Posterior cingulate gyrus (tissue), 11 donors: ENCODE results near the gene FAM120A.

Experiments
- DNase-seq, 10 donors: peaks; one replicate each; pipeline versions ENCODE4 v3.0.0 to v3.0.0-alpha.2; 2020 to 2021; ENCODE audit warnings: mixed read lengths in 3 of 10
- intact Hi-C: fragments of 100-400 bp; cut with DNase I; formaldehyde crosslinking; loops from one replicate; pipeline ENCODE4 v1.15.1; 2023

The FAM120A gene

DNA sequence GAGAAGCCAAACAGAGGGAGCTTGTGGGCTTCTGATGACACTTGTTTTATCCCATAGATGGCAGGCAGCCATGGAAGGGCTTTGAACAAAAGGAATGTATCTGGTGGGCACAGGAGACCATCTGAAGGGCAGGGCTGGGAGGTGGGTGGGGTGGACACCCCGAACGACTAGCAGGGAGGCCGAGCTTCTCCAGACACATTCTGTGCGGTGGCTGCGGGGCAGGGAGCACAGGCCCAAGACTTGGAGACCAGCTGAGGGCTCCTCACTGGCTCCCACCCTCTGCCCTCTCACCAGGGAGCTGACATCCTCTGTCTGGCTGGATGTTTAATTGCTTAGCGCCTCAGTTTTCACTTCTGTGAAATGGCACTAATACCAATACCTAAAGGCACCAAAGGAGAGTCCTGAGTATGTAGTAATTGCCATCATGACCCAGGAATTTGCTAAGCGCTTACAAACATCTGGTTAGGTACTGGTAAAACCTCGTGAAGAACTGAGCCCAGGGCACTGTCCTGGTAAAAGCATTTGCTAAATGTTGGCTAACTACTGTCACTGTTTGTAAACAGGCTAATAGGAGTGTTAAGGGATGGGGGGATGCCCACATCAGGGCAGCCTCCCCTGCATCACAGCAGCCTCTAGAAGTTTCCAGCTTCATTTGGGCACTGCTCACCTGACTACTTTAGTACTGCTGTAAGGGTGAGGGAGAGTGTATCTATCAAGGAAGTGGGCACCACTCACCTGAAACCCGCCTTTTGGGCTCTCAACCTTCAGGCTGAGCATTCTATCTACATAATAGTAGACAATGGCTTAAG is 122.8 kb downstream of the FAM120A start:
- peak in 2 of 10 donors; percentile 37 to 82 for DNase-seq
- intact Hi-C loops = loop anchor here (10.0 kb wide), 1 partner anchor 479 kb away; the partner anchor contains the start of gene CARD19

DNA sequence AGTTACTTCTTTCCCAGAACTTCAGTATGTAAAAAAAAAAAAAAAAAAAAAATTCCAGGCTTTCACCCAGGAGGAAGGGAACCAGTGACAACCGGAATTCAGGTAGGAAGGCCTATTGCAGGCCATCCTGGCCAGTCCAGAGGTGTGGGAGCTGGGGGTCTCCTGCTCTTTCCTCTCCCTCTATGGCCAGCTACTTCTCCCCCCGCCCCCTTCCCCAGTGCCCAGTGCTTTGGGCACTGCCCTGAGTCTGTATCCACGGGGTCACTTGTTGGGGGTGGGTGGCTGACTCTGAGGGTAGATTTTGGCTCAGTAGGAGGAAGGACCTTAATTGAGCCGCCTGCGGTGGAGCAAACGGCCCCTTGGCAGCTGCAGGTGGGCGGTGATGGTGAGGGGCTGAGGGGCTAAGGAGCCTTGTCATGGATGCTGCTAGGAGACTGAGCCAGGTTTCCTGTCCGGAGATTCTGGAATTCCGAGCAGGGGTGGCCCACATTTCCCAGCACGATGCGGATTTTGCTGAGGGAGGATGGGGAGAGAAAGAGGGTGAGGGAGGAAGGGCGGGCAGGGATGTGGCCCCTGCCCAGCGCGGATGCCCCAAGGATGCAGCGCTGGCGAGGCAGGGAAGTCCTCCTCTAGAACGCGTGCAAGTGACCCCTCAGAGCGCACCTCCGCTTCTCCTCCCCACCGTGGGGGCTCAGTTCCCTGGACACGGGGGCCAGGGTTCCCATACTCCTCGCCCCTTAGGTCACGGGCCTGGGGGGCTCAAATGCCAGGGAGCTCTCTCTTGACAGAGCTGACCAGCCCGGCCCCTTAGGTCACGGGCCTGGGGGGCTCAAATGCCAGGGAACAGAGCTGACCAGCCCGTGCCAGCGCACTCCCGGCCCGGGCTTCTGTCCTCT is 123.7 kb downstream of the FAM120A start:
- DNase-seq = peak in 2 of 10 donors; percentile 64 to 86
- intact Hi-C loops = loop anchor here (10.0 kb wide), 1 partner anchor 480 kb away; the partner anchor contains the start of gene CARD19

DNA sequence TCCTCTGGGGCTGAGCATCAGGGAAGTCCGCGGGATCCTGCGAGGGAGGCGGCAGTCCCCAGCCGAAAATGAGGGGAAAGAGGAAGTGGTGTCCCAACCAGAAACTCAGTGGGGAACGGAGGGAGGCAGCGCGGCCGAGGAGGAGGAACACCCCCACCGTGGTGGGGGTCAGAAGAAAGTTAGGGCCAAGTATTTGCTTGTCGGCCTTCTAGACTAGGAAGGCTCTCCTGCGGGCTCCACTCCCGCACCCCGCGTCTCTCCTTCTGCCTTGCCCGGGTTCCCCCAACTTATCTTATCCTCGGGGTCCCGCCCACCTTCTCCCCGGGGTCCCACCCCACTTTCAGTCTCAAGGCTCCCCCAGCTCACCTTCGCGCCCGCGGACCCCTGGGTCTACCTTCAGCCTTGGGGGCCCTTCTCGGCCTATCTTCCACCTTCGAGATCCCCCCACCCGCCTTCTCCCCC is 124.3 kb downstream of the FAM120A start:
- intact Hi-C loops = loop anchor here (10.0 kb wide), 1 partner anchor 481 kb away; the partner anchor contains the start of gene CARD19
- DNase-seq = peak in 5 of 10 donors; percentile 28 to 87 (median 38)

DNA sequence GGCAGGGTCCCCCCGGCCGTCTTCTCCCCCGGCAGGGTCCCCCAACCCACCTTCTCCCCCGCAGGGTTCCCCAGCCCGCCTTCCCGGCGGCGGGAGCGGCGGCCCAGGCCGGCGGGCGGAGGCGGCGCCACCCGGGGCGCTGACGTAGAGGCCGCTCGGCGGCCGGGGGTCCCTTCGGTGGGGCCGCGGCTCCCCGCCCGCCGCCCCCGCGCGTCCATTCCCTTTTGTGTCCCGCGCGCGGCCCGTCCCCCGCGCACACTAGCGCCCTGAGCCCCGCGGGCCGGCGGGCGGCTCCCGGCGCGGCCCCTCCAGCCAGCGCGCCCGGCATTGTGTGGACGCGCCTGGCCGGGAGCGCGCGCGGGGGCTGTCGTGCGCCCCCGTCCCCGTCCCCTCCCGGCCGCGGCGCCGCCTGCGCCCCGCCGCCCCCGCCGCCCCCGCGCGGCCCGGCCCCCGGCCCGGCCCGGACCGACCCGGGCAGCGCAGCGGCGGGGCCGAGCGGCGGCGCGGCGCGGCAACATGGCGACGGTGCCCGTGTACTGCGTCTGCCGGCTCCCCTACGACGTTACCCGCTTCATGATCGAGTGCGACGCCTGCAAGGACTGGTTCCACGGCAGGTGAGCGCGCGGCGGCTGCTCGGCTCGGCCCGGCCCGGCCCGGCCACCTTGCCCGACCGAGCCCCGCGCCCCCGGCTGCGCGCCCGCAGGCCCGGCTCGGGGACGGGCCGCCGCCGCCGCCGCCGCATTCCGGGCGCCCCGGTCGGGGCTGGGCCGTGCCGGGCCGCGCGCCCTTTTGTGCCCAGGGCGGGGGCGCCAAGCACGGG is 125.0 kb downstream of the FAM120A start, which contains the start of gene PHF2:
Gene PHF2, plus strand, starts transcription at position 327 of the 820 bp plus-strand sequence. Its CDS starts 190 bp downstream, at position 517.
- intact Hi-C loops = loop anchor here (10.0 kb wide), 1 partner anchor 482 kb away; the partner anchor contains the start of gene CARD19

DNA sequence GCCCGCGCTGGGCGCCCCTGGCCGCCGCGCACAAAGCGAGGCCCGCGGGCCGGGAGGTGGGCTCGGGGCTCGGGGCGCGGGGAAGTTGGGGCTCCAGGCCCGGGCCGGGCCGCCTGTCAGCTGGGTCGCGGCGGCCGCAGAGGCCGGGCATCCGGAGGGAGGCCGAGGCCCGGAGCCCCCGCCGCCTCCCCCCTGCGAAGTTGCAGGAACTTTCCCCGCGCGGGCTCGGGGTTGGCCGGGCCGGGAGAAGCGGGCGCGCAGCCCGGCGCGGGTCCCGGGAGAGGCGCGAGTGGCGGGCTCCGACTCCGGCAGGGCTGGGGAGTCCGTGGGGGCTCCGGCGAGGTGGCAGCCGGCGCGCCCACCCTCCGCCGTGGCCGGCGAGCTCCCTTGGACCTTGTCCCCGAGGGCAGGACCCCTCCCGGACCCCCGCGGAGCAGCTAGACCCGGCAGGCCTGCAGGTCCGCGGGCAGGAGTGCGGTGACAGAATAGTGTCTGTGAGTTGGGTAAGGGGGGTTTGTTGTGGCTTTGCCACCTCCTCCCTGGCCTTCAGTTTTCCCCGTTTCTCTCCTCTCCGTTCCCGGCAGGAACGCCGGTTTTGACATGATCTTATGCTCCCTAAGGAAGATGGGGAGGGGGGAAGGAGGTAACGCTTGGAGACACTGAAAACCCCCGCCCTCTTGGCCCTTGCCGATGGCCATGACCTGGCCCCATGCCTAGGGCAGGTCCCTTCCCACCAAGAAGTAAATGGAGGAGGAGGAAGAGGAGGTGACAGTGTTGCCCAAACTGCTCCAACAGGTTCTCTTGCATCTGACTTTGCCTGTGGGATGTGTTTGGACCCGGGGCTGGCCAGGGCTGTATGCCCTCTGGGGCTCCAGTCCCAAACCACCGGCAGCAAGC is 125.8 kb downstream of the FAM120A start:
- intact Hi-C loops = loop anchor here (10.0 kb wide), 1 partner anchor 483 kb away; the partner anchor contains the start of gene CARD19
- DNase-seq = peak in 2 of 10 donors; percentile 56 to 86

More for the DNA sequence above, 125.0 kb downstream of the FAM120A start, which contains the start of gene PHF2:
- DNase-seq = peak in 2 of 10 donors; percentile 42 to 86

DNA sequence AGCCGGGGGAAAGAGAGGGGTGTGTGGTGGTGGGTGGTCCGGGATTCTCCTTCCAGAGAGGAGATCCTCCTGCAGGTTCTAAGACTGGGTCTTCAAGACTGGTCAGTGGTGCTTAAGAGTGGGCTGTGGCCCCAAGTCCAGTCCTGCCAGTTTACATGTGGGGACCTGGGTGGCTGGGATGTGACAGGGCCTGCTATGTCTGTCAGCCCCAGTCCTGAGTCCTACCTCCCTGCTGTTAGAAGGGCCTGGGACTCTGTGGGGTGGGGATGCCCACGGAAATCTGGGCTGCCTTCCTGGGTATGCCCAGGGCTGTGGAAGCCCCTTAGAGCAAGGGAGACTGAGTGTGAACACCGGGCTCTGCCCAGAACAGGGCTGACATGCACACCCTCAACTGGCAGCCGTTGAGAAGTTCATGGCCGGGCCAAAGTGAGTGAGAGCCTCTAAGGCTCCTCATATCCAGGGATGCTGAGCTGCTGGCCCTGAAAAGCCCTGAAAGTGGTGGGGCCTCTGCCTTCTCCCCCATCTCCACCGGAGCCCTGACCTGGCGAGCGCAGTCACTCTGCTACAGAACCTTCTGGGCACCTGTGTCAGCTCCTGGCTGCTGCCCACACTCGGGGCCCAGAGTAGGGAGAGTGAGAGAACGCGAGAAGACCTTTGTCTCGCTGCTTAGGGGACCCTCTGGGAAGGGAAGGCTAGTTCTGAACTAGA is 126.6 kb downstream of the FAM120A start:
- intact Hi-C loops = loop anchor here (10.0 kb wide), 1 partner anchor 483 kb away; the partner anchor contains the start of gene CARD19
- peak in 1 of 10 donors; percentile 79 for DNase-seq

DNA sequence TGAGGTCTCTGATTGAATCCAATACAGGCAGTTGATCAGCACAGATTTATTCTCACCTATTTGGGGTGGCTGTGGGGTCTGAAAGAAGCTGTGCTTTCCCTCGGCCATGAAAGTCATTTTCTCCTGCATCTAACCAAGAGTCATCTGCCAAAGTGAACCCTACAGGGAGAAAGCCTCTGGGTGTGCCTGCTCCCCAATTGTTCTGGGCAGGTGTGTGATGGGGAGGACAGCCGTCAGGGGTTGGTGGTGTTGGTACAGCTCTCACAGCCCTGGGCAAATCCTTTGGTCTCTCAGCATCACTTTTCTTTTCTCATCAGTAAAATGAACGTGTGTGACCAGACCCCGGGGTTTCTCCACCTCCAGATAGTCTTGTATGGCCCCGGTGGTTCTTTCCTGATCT is 127.4 kb downstream of the FAM120A start:
- intact Hi-C loops = loop anchor here (10.0 kb wide), 1 partner anchor 484 kb away; the partner anchor contains the start of gene CARD19
- DNase-seq = peak in 1 of 10 donors; percentile 9

DNA sequence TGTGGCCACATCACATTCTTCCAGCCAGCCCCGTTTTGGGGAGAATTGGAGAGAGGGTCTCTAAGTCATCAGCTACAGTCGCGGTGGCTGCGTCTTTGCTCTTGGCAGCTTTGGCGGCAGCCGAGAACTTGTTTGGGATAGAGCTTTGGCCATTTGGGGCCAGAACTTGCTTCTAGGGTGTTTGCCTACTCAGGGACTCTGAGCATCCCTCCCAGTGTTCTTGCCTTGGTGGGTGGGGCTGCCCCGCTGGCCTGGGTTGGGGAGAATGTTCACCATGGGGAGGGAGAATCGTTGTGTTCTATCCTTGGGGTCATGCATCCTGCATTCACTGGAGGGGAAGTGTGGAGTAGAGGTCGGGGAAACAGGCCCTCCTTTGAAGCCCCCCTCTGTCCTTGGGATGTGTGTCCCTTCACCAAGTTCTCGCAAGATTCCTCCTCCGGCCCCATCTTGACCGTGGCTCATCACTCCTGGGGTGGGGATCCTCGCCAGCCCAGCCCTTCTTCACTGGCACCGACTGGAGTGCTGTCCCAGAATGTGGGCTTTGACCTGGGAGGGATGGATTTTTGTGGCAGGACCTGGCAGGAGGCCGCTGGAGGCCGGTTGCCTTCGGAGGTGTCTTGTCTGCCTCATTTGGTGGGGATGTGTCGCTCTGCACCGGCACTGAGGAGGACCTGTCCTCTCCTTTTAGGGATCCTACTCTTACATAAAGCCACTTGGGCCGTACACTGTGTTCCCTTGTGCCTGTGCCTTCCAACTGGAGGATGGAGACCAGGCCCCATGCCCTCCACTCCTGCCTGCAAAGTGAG is 128.4 kb downstream of the FAM120A start:
- peak in 2 of 10 donors; percentile 11 to 75 for DNase-seq

DNA sequence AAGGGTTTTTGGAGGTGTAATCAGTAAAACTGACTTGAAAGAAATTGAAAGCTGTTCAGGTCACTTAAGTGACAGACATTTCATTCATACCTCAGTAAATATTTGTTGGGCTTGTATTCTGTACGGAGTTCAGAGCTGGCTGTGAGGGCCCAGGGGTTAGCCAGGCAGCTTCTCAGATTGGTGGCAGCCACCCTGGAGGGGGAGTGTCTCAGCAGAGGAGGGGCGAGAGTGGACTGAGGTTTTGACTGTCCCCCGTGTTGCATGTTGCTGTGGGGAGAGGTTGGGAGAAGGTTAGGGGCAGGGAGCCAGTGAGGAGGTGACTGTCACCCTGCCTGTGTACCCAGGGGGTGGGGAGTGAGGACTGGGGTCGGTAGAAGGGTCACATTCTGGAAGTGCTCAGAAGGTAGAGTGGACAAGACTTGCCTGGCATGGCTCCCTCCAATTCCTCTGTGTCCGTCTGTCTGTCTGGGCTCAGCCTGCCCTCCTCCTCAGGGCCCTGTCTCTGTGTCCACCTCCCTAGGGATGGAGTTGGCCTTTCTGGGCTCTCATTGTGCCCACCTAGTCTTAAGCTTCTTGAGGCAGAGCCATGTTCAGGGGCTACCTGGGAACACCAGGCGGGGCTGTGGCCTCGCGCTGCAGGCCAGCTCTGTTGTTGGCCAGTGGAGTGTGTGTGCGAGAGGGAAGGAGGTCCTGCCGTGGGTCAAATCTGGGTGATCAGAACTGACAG is 129.3 kb downstream of the FAM120A start:
- peak in 2 of 10 donors; percentile 10 to 52 for DNase-seq
- intact Hi-C loops = no loop called here

More for the DNA sequence above, 128.4 kb downstream of the FAM120A start:
- intact Hi-C loops = loop anchor here (10.0 kb wide), 1 partner anchor 485 kb away; the partner anchor contains the start of gene CARD19

DNA sequence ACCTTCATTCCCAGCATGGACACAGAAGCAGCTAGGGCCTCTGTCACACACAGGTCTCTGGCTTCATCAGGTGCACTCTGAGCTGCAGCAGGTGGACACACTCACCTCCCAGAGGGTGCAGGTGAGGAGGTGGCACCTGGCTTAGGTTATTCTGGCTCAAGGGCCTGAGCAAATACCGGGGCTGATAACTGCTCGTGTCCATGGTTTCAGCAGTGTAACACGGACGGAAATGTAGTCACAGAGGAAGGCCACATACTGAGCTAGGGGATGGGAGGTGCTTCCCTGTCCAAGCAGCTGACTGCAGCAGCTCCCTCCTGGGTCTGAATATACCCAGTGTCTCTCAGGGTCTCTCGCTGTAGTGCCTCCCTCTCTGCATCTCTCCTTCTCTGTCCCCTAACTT is 130.6 kb downstream of the FAM120A start:
- intact Hi-C loops = no loop called here
- peak in 1 of 10 donors; percentile 7 for DNase-seq

DNA sequence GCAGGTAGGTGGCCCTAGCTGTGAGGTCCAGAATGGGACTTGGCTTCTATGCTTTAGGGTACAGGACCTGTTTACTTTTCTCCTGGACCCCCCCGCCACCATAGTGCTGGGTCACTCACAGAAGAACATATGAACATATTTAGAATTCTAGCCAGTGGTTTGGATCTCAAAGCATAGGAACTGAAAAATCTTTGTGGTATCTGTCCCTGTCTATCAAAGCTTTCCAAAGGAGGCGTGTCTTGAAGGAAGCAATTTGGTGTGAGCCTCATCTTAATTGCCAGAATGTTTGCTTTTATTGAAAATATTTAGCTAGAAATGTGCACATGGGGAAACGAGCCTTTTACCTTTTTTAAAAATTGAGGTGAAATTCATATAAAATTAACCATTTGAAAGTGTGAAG is 131.1 kb downstream of the FAM120A start:
- intact Hi-C loops = no loop called here
- DNase-seq = no peak

DNA sequence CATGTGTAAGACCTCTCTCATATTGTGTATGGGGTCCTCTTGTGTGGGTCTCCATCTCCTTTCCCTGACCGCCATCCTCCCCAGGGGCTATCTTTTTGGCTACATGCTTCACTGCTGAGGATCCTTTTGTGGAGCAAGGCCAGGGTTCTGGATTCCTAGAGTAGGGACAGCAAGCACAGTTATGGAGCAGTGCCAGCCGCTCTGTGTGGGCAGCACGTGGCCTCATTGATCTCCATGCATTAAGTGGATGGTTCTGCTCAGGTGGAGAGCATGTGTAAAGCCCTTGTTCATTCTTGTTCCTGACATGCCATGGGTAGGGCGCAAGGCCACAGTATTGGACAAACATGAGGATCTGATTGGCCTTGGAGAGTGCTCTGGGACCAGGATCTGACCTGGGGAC is 133.8 kb downstream of the FAM120A start:
- DNase-seq = peak in 1 of 10 donors; percentile 7
- intact Hi-C loops = no loop called here

DNA sequence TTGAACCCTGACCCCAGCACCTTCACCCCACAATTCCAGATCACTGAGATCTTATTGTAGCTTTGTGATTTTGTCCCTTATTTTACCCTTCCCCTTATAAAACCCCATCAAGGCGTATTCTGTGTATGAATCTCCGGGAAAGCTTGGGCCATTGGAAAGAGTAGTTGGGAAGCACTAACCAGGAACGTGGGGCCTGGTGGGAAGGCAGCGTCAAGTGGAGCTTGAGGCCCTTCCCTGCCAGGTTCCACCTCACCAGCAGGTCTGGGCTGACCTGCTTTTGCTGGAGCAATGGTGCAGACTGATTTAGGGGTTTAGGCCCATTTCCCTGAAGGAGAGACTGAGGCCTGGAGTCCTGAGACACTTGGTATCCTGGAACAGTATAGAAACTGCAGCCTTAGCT is 134.2 kb downstream of the FAM120A start:
- intact Hi-C loops = no loop called here
- no peak for DNase-seq

DNA sequence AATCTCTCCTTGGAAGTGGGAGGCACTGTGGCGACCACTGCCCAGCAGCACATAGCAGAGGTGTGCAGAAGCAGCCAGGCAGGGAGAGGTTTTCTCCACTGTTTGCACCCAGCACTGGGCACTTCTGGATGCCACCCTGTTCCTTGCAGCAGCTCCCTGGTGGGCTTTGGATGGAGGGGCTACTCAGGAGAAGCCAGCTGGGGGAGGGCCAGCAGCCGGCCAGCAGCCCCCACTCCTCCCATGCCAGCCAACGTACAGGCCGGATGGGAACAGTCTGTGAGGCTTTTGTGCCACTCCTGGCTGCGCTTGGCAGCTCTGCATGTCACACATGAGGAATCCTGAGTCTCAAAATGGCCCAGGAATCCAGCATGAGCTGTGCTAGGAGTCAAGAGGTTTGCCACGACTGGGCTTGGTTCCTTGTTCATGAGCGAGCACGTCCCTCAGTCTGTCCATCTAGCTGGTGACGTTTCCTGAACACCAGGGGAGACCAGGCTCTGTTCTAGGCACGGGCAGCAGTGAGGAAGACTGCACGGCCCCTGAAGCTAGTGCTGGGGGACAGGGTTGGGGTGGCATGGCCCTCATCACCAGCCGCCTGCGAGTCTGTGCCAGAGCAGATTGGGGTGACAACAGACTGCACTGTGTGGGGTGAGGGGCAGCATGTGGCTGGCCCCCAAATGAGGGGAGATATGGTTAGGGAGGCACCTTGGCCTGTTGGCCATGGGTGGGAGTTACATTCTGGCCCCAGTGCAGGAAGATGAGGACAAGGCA is 135.0 kb downstream of the FAM120A start:
- intact Hi-C loops = no loop called here
- peak in 2 of 10 donors; percentile 9 to 50 for DNase-seq

DNA sequence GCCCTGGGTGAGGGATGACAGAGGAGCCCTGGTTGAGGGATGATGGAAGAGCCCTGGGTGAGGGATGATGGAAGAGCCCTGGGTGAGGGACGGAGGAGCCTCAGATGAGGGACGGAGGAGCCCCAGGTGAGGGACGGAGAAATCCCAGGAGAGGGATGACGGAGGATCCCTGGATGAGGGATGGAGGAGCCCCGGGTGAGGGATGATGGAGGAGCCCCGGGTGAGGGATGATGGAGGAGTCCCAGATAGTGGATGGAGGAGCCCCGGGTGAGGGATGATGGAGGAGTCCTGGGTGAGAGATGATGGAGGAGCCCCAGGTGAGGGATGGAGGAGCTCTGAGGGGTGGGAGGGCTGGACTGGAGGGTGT is 135.8 kb downstream of the FAM120A start:
- DNase-seq = no peak
- intact Hi-C loops = no loop called here
